BE2C (cell line): ENCODE data around the gene TIMM21.

Experiments used
- DNase-seq: peaks from one replicate; pipeline ENCODE4 v3.0.0-alpha.2; 2020
- H3K27me3 ChIP-seq: fragments of 250-450 bp; sonication (Bioruptor Pico); 2 replicates; pipeline ENCODE4 v1.5.1; 2020; ENCODE audit warnings: mild to moderate bottlenecking
- H3K36me3 ChIP-seq: fragments of 250-450 bp; sonication (Bioruptor Pico); 2 replicates; pipeline ENCODE4 v1.5.1; 2020; ENCODE audit warnings: mild to moderate bottlenecking
- H3K4me1 ChIP-seq: fragments of 250-450 bp; sonication (Bioruptor Pico); 2 replicates; pipeline ENCODE4 v1.5.1; 2020
- H3K4me3 ChIP-seq: 2 replicates; pipeline ENCODE4 v1.5.1; 2011; ENCODE audit warnings: low read depth, low read length
- H3K9me3 ChIP-seq: fragments of 250-450 bp; sonication (Bioruptor Pico); 2 replicates; pipeline ENCODE4 v1.5.1; 2020
- TF ChIP-seq, protein P1 (sequence below): IDR thresholded peaks from 2 replicates; pipeline ENCODE4 v1.5.1; 2012; ENCODE audit warnings: mild to moderate bottlenecking, low read depth, low read length

Gene TIMM21

DNA sequence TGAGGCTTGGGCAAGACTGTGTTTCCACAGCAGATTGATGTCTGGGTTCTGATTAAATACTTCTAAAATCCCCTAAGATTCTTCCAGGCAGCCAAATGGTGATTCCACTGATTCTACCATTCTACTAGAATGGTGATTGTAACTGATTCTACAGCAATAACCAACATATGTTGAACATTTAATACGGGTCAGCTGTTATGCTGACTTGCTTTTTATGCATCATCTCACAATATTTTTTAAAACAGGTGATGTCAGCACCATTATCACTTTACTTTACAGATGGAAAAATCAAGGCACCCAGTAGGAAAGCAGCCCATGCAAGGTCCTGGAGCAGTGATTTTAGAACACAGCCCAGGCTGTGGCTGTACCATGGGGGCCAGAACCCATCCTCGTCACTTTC, 37.5 kb downstream of the TIMM21 start:
- TF ChIP-seq, protein P1, sequence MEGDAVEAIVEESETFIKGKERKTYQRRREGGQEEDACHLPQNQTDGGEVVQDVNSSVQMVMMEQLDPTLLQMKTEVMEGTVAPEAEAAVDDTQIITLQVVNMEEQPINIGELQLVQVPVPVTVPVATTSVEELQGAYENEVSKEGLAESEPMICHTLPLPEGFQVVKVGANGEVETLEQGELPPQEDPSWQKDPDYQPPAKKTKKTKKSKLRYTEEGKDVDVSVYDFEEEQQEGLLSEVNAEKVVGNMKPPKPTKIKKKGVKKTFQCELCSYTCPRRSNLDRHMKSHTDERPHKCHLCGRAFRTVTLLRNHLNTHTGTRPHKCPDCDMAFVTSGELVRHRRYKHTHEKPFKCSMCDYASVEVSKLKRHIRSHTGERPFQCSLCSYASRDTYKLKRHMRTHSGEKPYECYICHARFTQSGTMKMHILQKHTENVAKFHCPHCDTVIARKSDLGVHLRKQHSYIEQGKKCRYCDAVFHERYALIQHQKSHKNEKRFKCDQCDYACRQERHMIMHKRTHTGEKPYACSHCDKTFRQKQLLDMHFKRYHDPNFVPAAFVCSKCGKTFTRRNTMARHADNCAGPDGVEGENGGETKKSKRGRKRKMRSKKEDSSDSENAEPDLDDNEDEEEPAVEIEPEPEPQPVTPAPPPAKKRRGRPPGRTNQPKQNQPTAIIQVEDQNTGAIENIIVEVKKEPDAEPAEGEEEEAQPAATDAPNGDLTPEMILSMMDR: no peak
- Histone ChIP-seq H3K27me3 (peaks cover 10% of the 10 kb centered on the region), H3K36me3 (no peaks in the 10 kb centered on the region), H3K4me3 (no peak overlapping the region), H3K9me3 (no peaks in the 10 kb centered on the region), H3K4me1 (no peaks in the 10 kb centered on the region)
- DNase-seq: no peak

GRCh38 chr18:74186661-74187060, 38.3 kb downstream of the TIMM21 start:
- Histone ChIP-seq H3K27me3 (peaks cover 10% of the 10 kb centered on the region), H3K4me3 (no peak overlapping the region), H3K9me3 (no peaks in the 10 kb centered on the region), H3K36me3 (no peaks in the 10 kb centered on the region), H3K4me1 (no peaks in the 10 kb centered on the region)
- no peak for DNase-seq
- TF ChIP-seq, protein P1: no peak

GRCh38 chr18:74190086-74190485, 41.8 kb downstream of the TIMM21 start:
- TF ChIP-seq, protein P1: no peak
- Histone ChIP-seq H3K4me1 (no peaks in the 10 kb centered on the region), H3K4me3 (no peak overlapping the region), H3K9me3 (no peaks in the 10 kb centered on the region), H3K27me3 (no peaks in the 10 kb centered on the region; the same call in 1 of the 2 replicates), H3K36me3 (no peaks in the 10 kb centered on the region)
- DNase-seq: no peak

DNA sequence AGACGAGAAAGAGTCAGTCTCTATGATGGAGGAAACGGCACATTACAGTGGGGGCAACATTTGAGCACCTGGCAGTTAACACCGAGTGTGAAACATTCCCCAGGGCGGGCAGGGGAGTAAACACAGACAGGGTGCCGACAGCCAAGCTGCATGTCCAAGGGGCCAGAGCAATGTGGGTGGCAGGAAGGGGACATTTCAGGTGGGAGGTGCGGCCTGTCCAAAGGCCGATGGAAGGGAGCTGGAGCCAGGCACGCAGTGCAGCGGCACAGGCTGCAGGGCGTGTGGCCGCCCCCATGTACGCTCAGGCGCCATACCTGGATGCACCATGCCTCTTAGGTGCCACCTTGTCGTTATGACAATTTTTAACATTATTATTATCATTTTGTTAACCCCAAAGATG, 43.3 kb downstream of the TIMM21 start:
- Histone ChIP-seq H3K9me3 (no peaks in the 10 kb centered on the region), H3K4me3 (no peak overlapping the region), H3K4me1 (no peaks in the 10 kb centered on the region), H3K27me3 (no peaks in the 10 kb centered on the region), H3K36me3 (no peaks in the 10 kb centered on the region)
- no peak for DNase-seq
- TF ChIP-seq, protein P1: no peak

- TF ChIP-seq, protein P1: no peak
- H3K9me3 ChIP-seq: no peaks in the 10 kb centered on the region
Measured at GRCh38 chr18:74194691-74195090, 46.4 kb downstream of the TIMM21 start.

DNA sequence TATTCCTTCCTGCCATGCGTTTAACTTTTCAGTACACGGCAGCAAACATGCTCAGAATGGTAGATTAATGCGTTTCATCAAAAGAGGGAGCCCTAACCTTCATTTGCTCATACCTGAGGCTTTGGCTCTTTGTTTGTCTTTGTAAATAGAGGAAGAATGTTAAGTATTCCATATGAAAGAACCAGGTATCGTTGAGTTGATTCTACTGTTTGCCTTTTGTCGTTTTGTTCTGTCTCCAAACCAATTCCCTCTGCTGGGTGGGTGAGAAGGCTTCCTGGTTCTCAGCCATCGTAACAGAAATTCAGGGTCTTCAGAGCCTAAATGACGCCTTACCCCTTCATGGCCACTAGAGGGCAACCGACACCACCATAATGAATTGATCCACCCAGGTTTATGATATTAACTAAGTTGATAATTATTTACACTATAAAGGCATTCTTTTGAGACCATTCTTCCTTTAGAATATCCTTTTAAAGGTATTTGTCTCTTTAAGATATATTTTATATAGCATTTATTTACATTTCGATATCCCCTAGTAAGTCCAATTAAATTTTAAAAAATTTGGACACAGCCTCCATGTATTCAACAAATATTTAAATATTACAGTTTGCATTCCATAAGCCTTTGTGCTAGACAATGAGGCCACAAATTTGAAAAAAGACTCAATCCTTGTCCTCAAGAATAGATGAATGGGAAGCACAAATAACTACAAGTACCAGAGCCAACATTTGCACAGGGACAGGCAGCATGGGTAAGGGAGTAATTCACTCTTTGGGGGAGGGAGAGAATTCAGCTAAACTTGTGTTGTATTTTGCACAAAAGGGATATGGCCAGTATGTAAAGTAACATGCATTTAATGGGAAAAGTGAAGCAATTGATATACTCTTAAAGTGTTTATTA, 48.1 kb downstream of the TIMM21 start:
- Histone ChIP-seq H3K27me3 (no peaks in the 10 kb centered on the region), H3K36me3 (no peaks in the 10 kb centered on the region), H3K4me1 (no peaks in the 10 kb centered on the region), H3K9me3 (no peaks in the 10 kb centered on the region), H3K4me3 (peak overlapping the region; percentile 48)
- DNase-seq: peak; percentile 15
- TF ChIP-seq, protein P1: peak; percentile 73

More at GRCh38 chr18:74194691-74195090, 46.4 kb downstream of the TIMM21 start:
- H3K4me1 ChIP-seq: no peaks in the 10 kb centered on the region
- no peaks in the 10 kb centered on the region for H3K36me3 ChIP-seq
- no peak overlapping the region for H3K4me3 ChIP-seq
- H3K27me3 ChIP-seq: no peaks in the 10 kb centered on the region
- no peak for DNase-seq
